WTC11 (cell line): ENCODE results near the gene COL20A1. TPM values are rescaled to one million over a fixed set of nuclear protein-coding genes. Genes with fewer than 3 reads are reported as not detected.

Experiments used
- ATAC-seq: fragments of 200-7000 bp; cut with Tn5 transposase; 2 replicates; pipeline ENCODE4 v1.10.0; 2021; ENCODE audit warnings: mild to moderate bottlenecking, moderate library complexity
- CTCF ChIA-PET: fragments of 300-600 bp; sonication (Branson Sonifier 250); formaldehyde crosslinking; loops from one replicate; lab custom pipeline; 2021; ENCODE audit warnings: antibody characterized with exemption; lab: Charles Lee
- POLR2A ChIA-PET: fragments of 350-600 bp; sonication (Branson Sonifier 250); formaldehyde crosslinking; loops from one replicate; lab custom pipeline; 2021; ENCODE audit warnings: antibody characterized with exemption; lab: Charles Lee
- DNase-seq: peaks from one replicate; pipeline ENCODE4 v3.0.0; 2021; ENCODE audit warnings: low spot score
- H3K27ac Mint-ChIP-seq: 2 replicates; pipeline ENCODE4 v1.8.0; 2021; ENCODE audit warnings: mixed read lengths
- H3K27me3 Mint-ChIP-seq: 2 replicates; pipeline ENCODE4 v1.8.0; 2021; ENCODE audit warnings: low read depth, mild to moderate bottlenecking, moderate library complexity, mixed read lengths
- H3K36me3 Mint-ChIP-seq: 2 replicates; pipeline ENCODE4 v1.8.0; 2021; ENCODE audit warnings: mixed read lengths
- H3K4me1 Mint-ChIP-seq: 2 replicates; pipeline ENCODE4 v1.8.0; 2022; ENCODE audit warnings: mixed read lengths
- H3K4me3 Mint-ChIP-seq: 2 replicates; pipeline ENCODE4 v1.8.0; 2021; ENCODE audit warnings: mild to moderate bottlenecking, moderate library complexity, mixed read lengths
- H3K9me3 Mint-ChIP-seq: 2 replicates; pipeline ENCODE4 v1.8.0; 2021; ENCODE audit warnings: mixed read lengths
- ARID4B ChIP-seq: sonication (generic); formaldehyde crosslinking; IDR thresholded peaks from 2 replicates; pipeline ENCODE4 v1.8.0; 2023; ENCODE audit warnings: missing genetic modification reagents, mild to moderate bottlenecking, borderline replicate concordance
- ATF2 ChIP-seq: sonication (generic); formaldehyde crosslinking; IDR thresholded peaks from 2 replicates; pipeline ENCODE4 v1.8.1; 2022; ENCODE audit warnings: low read depth, missing genetic modification reagents, borderline replicate concordance
- ATF6 ChIP-seq: sonication (generic); formaldehyde crosslinking; IDR thresholded peaks from 2 replicates; pipeline ENCODE4 v1.8.1; 2023; ENCODE audit warnings: mild to moderate bottlenecking, missing genetic modification reagents
- FOXK1 ChIP-seq: sonication (generic); formaldehyde crosslinking; IDR thresholded peaks from 2 replicates; pipeline ENCODE4 v1.8.0; 2022; ENCODE audit warnings: mild to moderate bottlenecking, moderate library complexity, missing genetic modification reagents
- GTF2I ChIP-seq: fragments of 250-450 bp; sonication (Bioruptor Pico); conservative IDR thresholded peaks from 2 replicates; pipeline ENCODE4 v1.4.0; 2021; ENCODE audit warnings: mild to moderate bottlenecking
- JAZF1 ChIP-seq: fragments of 250-450 bp; sonication (Bioruptor Pico); IDR thresholded peaks from 2 replicates; pipeline ENCODE4 v1.9.0; 2021; ENCODE audit warnings: moderate library complexity, mild to moderate bottlenecking, inconsistent platforms
- NFATC4 ChIP-seq: fragments of 250-450 bp; sonication (Bioruptor Pico); IDR thresholded peaks from 2 replicates; pipeline ENCODE4 v1.9.0; 2021; ENCODE audit warnings: mild to moderate bottlenecking
- RELA ChIP-seq: sonication (generic); formaldehyde crosslinking; IDR thresholded peaks from 2 replicates; pipeline ENCODE4 v1.8.1; 2022; ENCODE audit warnings: missing genetic modification reagents, mild to moderate bottlenecking, borderline replicate concordance
- SMAD3 ChIP-seq: sonication (generic); formaldehyde crosslinking; IDR thresholded peaks from 2 replicates; pipeline ENCODE4 v1.8.0; 2022; ENCODE audit warnings: missing genetic modification reagents, mild to moderate bottlenecking, borderline replicate concordance
- SMAD4 ChIP-seq: sonication (generic); formaldehyde crosslinking; IDR thresholded peaks from 2 replicates; pipeline ENCODE4 v1.8.0; 2022; ENCODE audit warnings: mild to moderate bottlenecking, missing genetic modification reagents
- TEAD4 ChIP-seq: sonication (generic); formaldehyde crosslinking; IDR thresholded peaks from 2 replicates; pipeline ENCODE4 v1.8.0; 2022; ENCODE audit warnings: mild to moderate bottlenecking, missing genetic modification reagents
- USF1 ChIP-seq: sonication (generic); formaldehyde crosslinking; IDR thresholded peaks from 2 replicates; pipeline ENCODE4 v1.8.0; 2022; ENCODE audit warnings: mild to moderate bottlenecking, missing genetic modification reagents
- USF2 ChIP-seq: sonication (generic); formaldehyde crosslinking; IDR thresholded peaks from 2 replicates; pipeline ENCODE4 v1.8.1; 2023; ENCODE audit warnings: mild to moderate bottlenecking, missing genetic modification reagents, moderate library complexity
- ZNF219 ChIP-seq: sonication (generic); formaldehyde crosslinking; IDR thresholded peaks from 2 replicates; pipeline ENCODE4 v1.8.0; 2023; ENCODE audit warnings: missing genetic modification reagents, mild to moderate bottlenecking, borderline replicate concordance
- ZNF281 ChIP-seq: sonication (generic); formaldehyde crosslinking; IDR thresholded peaks from 2 replicates; pipeline ENCODE4 v1.8.0; 2023; ENCODE audit warnings: mild to moderate bottlenecking, missing genetic modification reagents
- ZSCAN18 ChIP-seq: fragments of 250-450 bp; sonication (Bioruptor Pico); IDR thresholded peaks from 2 replicates; pipeline ENCODE4 v2.1.2; 2022; ENCODE audit warnings: mild to moderate bottlenecking, moderate library complexity
- total RNA-seq: library from RNA; stranded (reverse); gene quantifications from 3 replicates; pipeline ENCODE4 v1.2.3, GENCODE V29; 2021

Gene COL20A1
- total RNA-seq, 1 experiment from 2014 or later = 1.3 TPM

- no peaks in the 10 kb centered on the region for H3K9me3 Mint-ChIP-seq
- no peak for TF ChIP-seq USF2 (CRISPR knock-in tag)
- no peak for TF ChIP-seq ZNF219
- no peak for TF ChIP-seq RELA
- no peak for TF ChIP-seq ARID4B
- no peak for TF ChIP-seq NFATC4
- TF ChIP-seq TEAD4 (CRISPR knock-in tag) = no peak
- TF ChIP-seq ATF6 (CRISPR knock-in tag) = no peak
- no peak for TF ChIP-seq ZSCAN18 (CRISPR knock-in tag)
- TF ChIP-seq SMAD3 (CRISPR knock-in tag) = no peak
- no peak for TF ChIP-seq JAZF1 (CRISPR knock-in tag)
- no peak for TF ChIP-seq ZNF281 (CRISPR knock-in tag)
- no peak for TF ChIP-seq USF1 (CRISPR knock-in tag)
- TF ChIP-seq SMAD4 (CRISPR knock-in tag) = no peak
- no peak for TF ChIP-seq GTF2I
- TF ChIP-seq ATF2 = no peak
- TF ChIP-seq FOXK1 = no peak
- TF ChIP-seq, all 79 proteins: peak for 0
- DNase-seq (no peak), ATAC-seq (no peak)
- Mint-ChIP-seq H3K4me1 (no peaks in the 10 kb centered on the region), H3K27ac (no peak overlapping the region), H3K36me3 (peaks cover 18% of the 10 kb centered on the region), H3K27me3 (no peaks in the 10 kb centered on the region), H3K4me3 (no peak overlapping the region)
- ChIA-PET CTCF (interaction anchor here (0.6 to 0.7 kb wide), 2 partner anchors 25 to 64 kb away, joined by 3 to 4 read pairs; no protein-coding TSS in a partner anchor), POLR2A (no interaction called here)
Measured at GRCh38 chr20:63284981-63285524, 7.9 kb upstream of the COL20A1 start.
